ENCODE data around the gene DNAI1. TPM values are rescaled to one million over a fixed set of nuclear protein-coding genes. Genes with fewer than 3 reads are reported as not detected.

DNAI1 gene
- total RNA-seq, 4 donors from 2014 or later: 0.51 TPM; not detected in 3

DNA sequence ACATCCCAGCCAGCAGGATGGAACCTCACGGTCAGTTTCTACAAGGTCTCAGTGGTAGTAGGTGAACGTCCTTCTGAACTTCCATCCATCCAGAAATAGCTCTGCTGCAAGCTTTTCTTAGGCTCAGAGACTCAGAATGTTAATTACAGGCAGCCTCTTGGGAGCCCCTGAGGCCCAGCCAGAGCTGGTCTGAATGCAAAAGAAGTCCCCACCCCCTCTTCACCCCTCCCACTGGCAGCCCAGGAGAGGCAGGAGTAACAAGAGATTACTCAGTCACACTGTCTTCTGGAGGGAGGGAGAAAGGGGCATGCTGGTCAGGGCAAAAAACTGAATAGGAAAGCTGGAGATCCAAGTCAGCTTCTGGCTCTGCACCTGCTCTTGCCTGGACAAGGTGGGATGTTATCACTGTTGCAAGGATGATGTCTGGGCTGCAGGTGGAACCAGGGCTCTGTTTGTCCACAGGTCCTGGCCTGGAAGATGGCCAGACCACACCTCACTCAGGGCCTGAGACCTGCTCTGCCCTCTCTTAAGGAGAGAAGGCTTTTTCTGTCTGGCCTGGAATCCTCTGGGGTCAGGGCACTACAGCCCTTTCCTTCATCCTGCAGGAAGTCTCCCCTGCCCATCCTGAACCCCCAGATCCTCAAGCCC is 55.1 kb downstream of the DNAI1 start:
- TF ChIP-seq, protein P1, sequence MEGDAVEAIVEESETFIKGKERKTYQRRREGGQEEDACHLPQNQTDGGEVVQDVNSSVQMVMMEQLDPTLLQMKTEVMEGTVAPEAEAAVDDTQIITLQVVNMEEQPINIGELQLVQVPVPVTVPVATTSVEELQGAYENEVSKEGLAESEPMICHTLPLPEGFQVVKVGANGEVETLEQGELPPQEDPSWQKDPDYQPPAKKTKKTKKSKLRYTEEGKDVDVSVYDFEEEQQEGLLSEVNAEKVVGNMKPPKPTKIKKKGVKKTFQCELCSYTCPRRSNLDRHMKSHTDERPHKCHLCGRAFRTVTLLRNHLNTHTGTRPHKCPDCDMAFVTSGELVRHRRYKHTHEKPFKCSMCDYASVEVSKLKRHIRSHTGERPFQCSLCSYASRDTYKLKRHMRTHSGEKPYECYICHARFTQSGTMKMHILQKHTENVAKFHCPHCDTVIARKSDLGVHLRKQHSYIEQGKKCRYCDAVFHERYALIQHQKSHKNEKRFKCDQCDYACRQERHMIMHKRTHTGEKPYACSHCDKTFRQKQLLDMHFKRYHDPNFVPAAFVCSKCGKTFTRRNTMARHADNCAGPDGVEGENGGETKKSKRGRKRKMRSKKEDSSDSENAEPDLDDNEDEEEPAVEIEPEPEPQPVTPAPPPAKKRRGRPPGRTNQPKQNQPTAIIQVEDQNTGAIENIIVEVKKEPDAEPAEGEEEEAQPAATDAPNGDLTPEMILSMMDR (IDR thresholded peaks at IDR 0.05; ENCODE audit: low read depth): no peak

GRCh38 chr9:34514401-34514800 is 55.8 kb downstream of the DNAI1 start:
- TF ChIP-seq, protein P1 (IDR thresholded peaks at IDR 0.05; ENCODE audit: low read depth): no peak

- TF ChIP-seq, protein P1 (IDR thresholded peaks at IDR 0.05; ENCODE audit: low read depth): no peak
Observed at GRCh38 chr9:34514816-34515215, 56.2 kb downstream of the DNAI1 start.

- TF ChIP-seq, protein P1 (IDR thresholded peaks at IDR 0.05; ENCODE audit: low read depth): no peak
Observed at GRCh38 chr9:34515959-34516358, 57.4 kb downstream of the DNAI1 start.

- TF ChIP-seq, protein P1 (IDR thresholded peaks at IDR 0.05; ENCODE audit: low read depth): no peak
Observed at GRCh38 chr9:34517185-34517584, 58.6 kb downstream of the DNAI1 start.

DNA sequence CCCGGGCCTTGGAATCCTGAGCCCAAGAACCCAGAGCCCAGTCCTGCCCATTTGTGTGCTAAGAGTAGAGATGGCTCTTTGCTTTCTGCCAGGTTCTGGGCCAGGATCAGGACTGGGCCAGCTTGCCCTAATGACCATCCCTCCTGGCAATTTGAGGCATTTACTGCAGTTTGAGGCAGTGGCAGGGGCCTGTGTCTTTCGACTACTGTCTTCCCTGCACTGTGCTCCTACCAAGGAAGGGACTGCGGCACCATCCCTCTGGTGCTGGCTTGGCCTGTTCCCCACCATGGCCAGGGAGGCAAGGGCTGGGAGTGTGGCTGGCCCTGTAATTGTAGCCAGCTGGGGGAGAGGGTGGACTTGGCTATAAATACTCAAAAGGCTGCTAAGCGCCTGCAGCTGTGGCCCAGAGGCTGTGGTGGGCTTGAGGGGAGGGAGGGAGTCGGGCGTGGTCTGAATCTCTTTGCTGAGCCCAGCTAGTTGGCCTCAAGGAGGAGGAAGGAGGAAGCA is 59.6 kb downstream of the DNAI1 start:
- TF ChIP-seq, protein P1 (IDR thresholded peaks at IDR 0.05; ENCODE audit: low read depth): no peak

DNA sequence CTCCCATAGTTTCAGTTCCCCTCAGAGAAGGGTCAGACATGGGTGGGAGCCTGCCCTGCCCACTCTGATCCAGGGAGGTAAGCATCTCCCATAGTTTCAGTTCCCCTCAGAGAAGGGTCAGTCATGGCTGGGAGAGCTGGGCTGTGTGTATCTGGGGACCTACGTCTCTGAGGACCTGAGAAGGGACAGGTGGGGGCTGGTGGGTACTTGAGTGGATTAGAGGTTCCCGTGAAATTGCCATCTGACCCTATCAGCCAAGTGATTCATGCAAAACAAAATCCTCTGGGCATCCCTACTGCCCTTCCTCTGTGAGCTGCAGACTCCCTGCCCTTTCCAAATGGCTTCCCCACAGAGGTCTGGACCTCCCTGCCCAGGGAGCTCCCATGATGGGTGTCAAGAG is 60.3 kb downstream of the DNAI1 start:
- TF ChIP-seq, protein P1 (IDR thresholded peaks at IDR 0.05; ENCODE audit: low read depth): no peak
